Activated CD8-positive, alpha-beta T cell treated with anti-CD3 and anti-CD28 coated beads for 36 hours (primary cell): ENCODE measurements around the gene ACTL8. TPM values are rescaled to one million over a fixed set of nuclear protein-coding genes. Genes with fewer than 3 reads are reported as not detected.

Source experiments
- ATAC-seq: fragments of 200-7000 bp; cut with Tn5 transposase; one replicate; pipeline ENCODE4 v1.10.0; 2021; ENCODE audit warnings: mild to moderate bottlenecking, moderate library complexity
- CTCF ChIA-PET: fragments of 350-600 bp; sonication (Branson Sonifier 250); formaldehyde crosslinking; loops from one replicate; lab custom pipeline; 2021; ENCODE audit warnings: antibody characterized with exemption; lab: Charles Lee
- POLR2A ChIA-PET: fragments of 350-600 bp; sonication (Branson Sonifier 250); formaldehyde crosslinking; loops from one replicate; lab custom pipeline; 2021; ENCODE audit warnings: antibody characterized with exemption; lab: Charles Lee
- DNase-seq: peaks from one replicate; pipeline ENCODE4 v3.0.0-alpha.2; 2020
- H3K27ac Mint-ChIP-seq: one replicate; pipeline ENCODE4 v1.8.0; 2021; ENCODE audit warnings: mild to moderate bottlenecking, mixed read lengths
- H3K27me3 Mint-ChIP-seq: one replicate; pipeline ENCODE4 v1.8.0; 2021; ENCODE audit warnings: mixed read lengths
- H3K36me3 Mint-ChIP-seq: one replicate; pipeline ENCODE4 v1.8.0; 2021; ENCODE audit warnings: low read depth, mixed read lengths
- H3K4me1 Mint-ChIP-seq: one replicate; pipeline ENCODE4 v1.8.0; 2021; ENCODE audit warnings: low read depth, mixed read lengths
- H3K4me3 Mint-ChIP-seq: one replicate; pipeline ENCODE4 v1.8.0; 2021; ENCODE audit warnings: mild to moderate bottlenecking, moderate library complexity, mixed read lengths
- H3K9me3 Mint-ChIP-seq: one replicate; pipeline ENCODE4 v1.8.0; 2021; ENCODE audit warnings: mixed read lengths
- intact Hi-C: fragments of 100-400 bp; cut with micrococcal nuclease; formaldehyde crosslinking; loops from one replicate; pipeline ENCODE4 v1.10.0; 2022
- total RNA-seq, 2 experiments: library from RNA; stranded (reverse); gene quantifications; one replicate each; pipeline ENCODE4 v1.2.3, GENCODE V29; 2021
- TF ChIP-seq, protein P1 (sequence below): fragments of 200-600 bp; IDR thresholded peaks from one replicate; pipeline ENCODE4 v1.8.0; 2022; ENCODE audit warnings: antibody characterized with exemption, mild to moderate bottlenecking

ACTL8 gene
- total RNA-seq, 2 experiments from 2014 or later = not detected

DNA sequence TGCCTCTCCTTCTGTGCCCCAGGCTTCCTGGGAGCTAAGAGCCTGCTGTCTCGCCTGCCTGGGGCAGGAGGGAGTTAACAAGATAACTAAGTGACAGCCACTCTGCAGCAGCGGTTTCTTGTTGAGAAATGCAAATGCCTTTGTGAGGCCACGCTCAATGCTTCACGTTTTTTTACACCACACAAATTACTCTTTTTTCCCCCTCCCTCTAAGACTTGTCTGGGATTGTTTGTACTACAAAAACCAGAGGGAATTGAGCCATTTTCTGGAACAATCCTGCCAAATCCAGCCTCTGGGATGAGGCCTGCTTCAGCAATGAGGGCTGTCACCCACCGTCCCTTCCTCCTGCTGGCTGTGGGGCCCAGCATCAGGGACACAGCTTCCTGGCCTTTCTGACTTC is 119.6 kb downstream of the ACTL8 start:
- TF ChIP-seq, protein P1, sequence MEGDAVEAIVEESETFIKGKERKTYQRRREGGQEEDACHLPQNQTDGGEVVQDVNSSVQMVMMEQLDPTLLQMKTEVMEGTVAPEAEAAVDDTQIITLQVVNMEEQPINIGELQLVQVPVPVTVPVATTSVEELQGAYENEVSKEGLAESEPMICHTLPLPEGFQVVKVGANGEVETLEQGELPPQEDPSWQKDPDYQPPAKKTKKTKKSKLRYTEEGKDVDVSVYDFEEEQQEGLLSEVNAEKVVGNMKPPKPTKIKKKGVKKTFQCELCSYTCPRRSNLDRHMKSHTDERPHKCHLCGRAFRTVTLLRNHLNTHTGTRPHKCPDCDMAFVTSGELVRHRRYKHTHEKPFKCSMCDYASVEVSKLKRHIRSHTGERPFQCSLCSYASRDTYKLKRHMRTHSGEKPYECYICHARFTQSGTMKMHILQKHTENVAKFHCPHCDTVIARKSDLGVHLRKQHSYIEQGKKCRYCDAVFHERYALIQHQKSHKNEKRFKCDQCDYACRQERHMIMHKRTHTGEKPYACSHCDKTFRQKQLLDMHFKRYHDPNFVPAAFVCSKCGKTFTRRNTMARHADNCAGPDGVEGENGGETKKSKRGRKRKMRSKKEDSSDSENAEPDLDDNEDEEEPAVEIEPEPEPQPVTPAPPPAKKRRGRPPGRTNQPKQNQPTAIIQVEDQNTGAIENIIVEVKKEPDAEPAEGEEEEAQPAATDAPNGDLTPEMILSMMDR = no peak
- Mint-ChIP-seq H3K4me1 (no peaks in the 10 kb centered on the region), H3K36me3 (no peaks in the 10 kb centered on the region), H3K27ac (no peak overlapping the region), H3K9me3 (no peaks in the 10 kb centered on the region), H3K27me3 (peaks cover 5% of the 10 kb centered on the region), H3K4me3 (no peak overlapping the region)
- ChIA-PET CTCF (no interaction called here), POLR2A (no interaction called here)
- ATAC-seq (no peak), DNase-seq (no peak)
- intact Hi-C loops = no loop called here

DNA sequence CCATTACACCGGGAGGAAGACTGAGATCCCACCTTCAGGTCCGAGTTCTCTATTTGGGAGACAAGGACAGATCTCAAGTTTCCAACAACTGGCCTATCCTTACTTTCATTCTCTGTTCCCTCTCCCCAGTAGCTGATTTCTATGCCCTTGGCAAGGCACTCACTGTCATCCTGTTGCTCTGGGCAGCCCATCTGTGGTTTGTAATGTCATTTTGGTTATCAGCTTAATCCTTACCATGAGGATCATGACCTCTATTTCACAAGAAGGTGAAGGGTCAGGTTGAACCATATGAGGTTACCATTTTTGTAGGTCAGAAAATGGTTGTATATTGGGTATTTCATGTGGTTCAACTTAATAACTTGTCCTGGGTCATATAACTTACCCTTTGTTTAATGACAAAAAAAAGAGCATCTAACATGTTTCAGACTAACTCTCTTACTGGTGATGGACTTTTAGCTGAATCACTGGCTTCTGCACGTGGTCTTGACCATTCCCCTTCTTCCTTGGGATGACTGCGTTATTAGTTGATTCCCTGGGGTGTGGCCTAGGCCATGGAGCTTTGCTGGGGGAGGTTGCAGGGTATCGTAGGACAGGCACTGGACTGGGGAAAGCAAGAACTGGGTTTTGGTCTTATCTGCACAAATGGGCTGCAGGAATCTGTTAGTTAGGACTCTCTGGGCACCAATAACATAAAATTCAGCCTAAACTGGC is 120.2 kb downstream of the ACTL8 start:
- TF ChIP-seq, protein P1 = no peak
- POLR2A ChIA-PET = no interaction called here
- H3K27ac Mint-ChIP-seq = no peak overlapping the region
- CTCF ChIA-PET = no interaction called here
- no peak overlapping the region for H3K4me3 Mint-ChIP-seq
- H3K27me3 Mint-ChIP-seq = peaks cover 5% of the 10 kb centered on the region
- H3K36me3 Mint-ChIP-seq = no peaks in the 10 kb centered on the region
- ATAC-seq (no peak), DNase-seq (no peak)
- H3K4me1 Mint-ChIP-seq = no peaks in the 10 kb centered on the region
- no peaks in the 10 kb centered on the region for H3K9me3 Mint-ChIP-seq
- intact Hi-C loops = no loop called here

DNA sequence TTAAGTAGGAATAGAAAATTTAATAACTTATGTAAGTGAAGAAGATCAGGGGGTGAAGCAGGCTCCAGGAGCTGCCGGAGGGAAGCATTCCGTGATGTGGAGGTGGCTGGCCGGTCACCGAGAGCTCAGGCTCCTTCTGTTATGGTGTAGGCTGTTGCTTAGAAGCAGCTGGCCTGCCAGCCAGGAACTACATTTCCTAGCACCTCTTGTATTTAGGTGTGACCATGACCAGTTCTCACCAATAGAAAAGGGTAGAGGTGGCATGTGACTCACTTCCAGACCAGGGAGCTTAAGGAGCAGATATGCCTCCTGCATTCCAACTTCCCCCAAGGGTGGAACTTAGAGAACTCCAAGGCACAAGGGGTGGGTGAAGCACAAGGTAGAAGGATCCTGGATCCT is 120.7 kb downstream of the ACTL8 start:
- no peaks in the 10 kb centered on the region for H3K4me1 Mint-ChIP-seq
- H3K27ac Mint-ChIP-seq = no peak overlapping the region
- no peak for ATAC-seq
- H3K36me3 Mint-ChIP-seq = no peaks in the 10 kb centered on the region
- CTCF ChIA-PET = no interaction called here
- TF ChIP-seq, protein P1 = no peak
- DNase-seq = no peak
- H3K27me3 Mint-ChIP-seq = peaks cover 2% of the 10 kb centered on the region
- intact Hi-C loops = no loop called here
- POLR2A ChIA-PET = no interaction called here
- H3K4me3 Mint-ChIP-seq = no peak overlapping the region
- H3K9me3 Mint-ChIP-seq = no peaks in the 10 kb centered on the region

Other genes starting within 250 kb of the ACTL8 start
- not detected for gene ARHGEF10L, start 215.6 kb upstream of the ACTL8 start, total RNA-seq